H1 (cell line): ENCODE measurements around the gene TBC1D22A.

ENCODE experiments used
- CREB1 ChIP-seq: IDR thresholded peaks from 2 replicates; pipeline ENCODE4 v1.6.1; 2012; ENCODE audit warnings: inconsistent platforms
- RAD21 ChIP-seq, 2 experiments: IDR thresholded peaks in 1 of 2; conservative IDR thresholded peaks in 1 of 2; 2 replicates each; pipeline ENCODE4 v1.6.1; 2011; ENCODE audit warnings: low read depth in 2 of 2, low read length in 2 of 2, improper control_type of control experiment in 1 of 2, inconsistent platforms in 1 of 2, mild to moderate bottlenecking in 1 of 2, moderate library complexity in 1 of 2
- RNF2 ChIP-seq: fragments of 200-900, 300-1000 bp; sonication (generic); IDR thresholded peaks from 2 replicates; pipeline ENCODE4 v1.7.1; 2016; ENCODE audit warnings: borderline replicate concordance, low read depth, mild to moderate bottlenecking, antibody characterized with exemption, low read length; ENCODE audit not compliant: poor library complexity, severe bottlenecking; ENCODE audit errors: missing control alignments

DNA sequence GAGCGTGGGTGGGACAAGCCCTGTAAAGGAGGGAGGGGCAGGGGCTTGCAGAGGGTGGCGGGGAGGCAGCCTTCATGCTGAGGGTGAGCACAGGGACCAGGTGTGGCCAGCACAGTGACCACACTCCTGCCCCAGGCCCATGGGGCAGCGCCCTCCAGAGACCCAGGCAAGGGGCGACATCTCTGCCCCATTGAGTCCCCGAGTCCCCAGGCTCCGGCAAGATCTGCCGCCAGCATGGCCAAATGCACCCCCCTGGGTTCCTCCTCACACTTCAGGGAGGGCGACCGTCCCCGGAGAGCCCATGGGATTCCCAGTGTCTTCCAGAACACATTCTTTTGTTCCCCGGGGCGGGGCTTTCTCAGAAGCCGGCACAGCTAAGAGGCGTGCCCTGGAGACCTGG lies 362.5 kb downstream of the TBC1D22A start:
- TF ChIP-seq RAD21 (IDR thresholded peaks at IDR 0.05 in 1 of 2, conservative IDR thresholded peaks at IDR 0.05 in 1 of 2; ENCODE audit: low read depth in 2 of 2, low read length in 2 of 2) (no peak), RNF2 (no peak), CREB1 (no peak)
